Epidermal melanocyte (primary cell): ENCODE data around the gene FBXW7.

Source experiments
- DNase-seq: peaks from one replicate; pipeline ENCODE4 v3.0.0; 2011; ENCODE audit warnings: low spot score; ENCODE audit not compliant: insufficient read length

The FBXW7 gene

DNA sequence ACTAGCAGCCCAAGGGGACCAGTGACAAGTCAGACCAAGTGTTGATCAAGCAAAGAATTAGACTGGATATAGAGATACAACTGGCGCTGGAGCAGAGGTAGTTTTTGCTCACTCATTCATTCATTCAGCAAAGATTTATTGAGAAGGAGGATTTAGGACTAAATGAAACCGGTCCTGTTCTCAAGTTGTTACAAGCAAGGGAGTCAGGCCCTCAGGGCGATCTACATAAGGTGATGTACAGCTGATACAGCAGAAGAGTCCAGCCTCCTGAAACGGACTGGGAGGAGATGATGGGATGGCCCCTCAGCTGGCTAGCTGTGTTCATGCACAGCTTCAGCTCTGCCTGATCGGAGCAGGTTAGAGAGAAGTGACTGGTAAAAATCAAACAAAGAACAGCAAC lies 242.4 kb downstream of the FBXW7 start:
- no peak for DNase-seq

DNA sequence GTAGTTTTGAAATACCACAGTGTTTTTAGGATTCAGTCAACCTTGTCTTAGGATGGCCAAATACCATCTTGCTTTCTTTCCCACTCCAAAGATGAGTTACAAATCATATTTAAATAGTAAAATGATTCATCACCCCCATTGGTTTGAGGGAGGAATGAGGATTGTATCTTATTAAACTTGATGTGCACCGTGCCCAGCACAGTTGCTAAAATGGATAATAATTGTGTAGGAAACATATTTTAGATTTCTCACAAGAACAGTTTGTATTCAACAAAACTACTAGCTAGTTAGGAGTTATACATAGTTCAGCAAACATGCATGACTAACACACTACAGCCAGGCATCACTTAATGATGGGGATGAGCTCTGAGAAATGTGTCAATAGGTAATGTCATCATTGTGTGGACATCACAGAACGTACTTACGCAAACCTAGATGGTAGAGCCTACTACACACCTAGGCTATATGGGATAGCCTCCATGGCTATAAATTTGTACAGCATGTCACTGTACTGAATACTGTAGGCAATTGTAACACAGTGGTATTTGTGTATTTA lies 245.4 kb downstream of the FBXW7 start:
- no peak for DNase-seq

DNA sequence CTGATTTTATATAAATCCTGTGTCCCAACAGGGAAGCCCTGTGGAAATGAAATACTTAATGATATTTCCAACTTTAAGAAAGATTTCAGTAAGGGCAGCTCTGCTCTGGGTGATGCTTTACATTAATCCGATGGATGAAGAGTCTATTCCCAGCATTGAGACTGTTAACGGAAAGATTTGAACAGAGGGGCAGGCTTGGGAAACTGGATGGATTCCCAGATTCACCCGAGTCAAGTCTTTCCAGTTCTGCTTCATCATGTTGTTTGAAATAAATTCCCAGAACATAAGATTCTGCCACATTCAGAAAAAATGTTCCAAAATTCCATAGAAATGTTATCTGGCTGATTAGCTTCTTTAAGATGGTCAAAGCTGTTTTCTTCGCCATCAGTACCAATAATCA lies 246.0 kb downstream of the FBXW7 start:
- no peak for DNase-seq

DNA sequence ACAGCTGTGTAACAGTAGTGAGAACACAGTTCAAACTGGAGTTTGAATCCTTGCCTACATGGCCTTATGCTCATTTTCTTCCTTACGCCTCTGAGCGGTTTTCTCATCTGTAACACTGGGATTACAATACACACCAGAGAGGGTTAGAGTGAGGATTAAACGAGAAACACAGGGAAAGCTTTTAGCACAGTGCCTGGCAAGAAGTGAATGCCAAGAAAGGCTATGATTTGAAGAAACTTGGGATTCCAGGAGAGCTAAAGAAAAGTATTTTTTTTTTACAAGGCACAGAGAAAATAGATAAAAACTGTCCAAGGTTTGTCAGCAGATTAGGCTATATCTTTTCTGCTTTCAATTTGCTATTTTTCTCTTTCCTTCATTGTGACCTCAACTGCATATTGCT lies 246.4 kb downstream of the FBXW7 start:
- no peak for DNase-seq

DNA sequence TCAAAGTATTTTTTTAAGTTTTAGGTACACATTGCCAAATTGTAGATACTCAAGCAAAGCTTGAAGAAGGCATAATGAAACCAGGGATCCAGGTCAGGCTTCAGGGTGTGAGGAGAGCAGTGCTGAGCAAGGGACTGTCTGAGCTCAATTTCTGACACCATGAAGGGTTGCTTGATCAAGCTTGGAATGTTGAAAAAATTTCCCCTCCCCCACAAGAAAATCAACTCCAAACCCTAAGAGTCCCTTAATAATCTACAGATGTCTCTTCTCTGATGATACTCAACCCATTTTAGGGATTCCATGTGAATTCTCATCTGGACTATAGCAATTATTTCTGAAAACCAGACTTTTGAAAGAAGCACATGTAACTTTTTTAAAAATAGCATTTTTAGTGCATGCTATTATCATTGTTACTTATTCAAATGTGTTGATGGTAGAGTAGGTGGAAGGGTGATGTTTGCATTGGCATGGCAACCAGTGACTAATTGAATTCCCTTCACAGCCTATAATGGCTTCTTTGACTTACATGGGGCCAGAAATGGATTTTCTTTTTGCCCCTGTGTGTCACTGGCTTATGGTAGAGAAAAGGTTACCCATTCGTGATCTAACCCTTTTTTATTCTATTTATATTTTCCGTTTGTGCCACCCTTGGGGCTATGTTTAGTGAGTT lies 252.0 kb downstream of the FBXW7 start:
- no peak for DNase-seq

DNA sequence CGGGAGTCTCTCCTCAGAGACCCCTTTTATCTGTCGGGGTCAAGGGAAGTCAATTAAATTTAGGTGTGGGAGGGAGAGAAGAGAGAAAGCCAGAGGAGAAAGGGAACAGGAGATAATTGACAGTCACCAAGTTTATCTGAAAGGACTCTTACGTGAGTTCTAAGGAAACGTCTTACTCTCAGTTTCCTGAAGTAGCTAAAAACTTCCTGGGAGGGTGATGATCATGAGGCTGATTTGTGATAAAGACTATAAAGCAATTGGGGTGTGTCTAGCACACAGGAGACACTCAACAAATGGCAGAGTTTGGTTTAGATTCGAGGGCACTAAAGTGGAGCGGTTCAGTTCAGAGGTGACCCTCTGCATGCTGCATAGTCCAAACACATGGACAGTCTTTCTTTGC lies 254.1 kb downstream of the FBXW7 start:
- no peak for DNase-seq

DNA sequence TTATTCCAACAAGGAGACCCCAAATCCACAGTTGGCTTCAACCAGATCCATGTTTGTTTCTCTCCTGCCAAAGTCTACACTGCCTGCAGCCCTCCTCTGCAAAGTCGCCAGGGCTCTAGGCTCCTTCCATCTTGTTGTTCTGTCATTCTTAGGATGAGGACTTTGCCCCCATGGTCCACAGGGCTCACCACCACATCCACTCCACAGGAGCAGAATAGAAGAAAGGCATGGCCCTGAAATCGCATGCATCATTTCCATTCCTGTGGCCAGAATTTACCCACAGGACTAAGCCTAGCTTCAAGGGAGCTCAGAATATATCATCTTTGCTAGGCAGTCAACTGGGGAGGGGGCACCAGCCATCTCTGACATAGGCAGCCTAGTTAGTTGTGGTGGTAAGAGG lies 254.7 kb downstream of the FBXW7 start:
- no peak for DNase-seq

DNA sequence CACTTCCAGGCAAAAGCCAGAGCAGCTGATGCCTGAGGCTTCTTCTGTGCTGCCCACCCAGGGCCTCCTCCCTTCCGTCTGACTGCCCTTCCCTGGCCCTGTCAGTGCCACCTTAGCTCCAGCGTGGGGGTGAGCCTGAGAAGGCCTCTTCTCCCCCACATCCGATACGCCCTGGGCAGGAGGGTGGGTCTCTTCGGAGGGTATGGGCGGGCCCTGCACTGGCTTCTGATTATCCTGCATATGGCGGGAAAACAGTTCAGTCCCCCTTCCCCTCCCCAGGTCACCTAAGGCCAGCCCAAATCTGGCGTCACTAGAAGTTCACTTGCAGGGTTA lies 256.7 kb downstream of the FBXW7 start:
- DNase-seq, result no peak

DNA sequence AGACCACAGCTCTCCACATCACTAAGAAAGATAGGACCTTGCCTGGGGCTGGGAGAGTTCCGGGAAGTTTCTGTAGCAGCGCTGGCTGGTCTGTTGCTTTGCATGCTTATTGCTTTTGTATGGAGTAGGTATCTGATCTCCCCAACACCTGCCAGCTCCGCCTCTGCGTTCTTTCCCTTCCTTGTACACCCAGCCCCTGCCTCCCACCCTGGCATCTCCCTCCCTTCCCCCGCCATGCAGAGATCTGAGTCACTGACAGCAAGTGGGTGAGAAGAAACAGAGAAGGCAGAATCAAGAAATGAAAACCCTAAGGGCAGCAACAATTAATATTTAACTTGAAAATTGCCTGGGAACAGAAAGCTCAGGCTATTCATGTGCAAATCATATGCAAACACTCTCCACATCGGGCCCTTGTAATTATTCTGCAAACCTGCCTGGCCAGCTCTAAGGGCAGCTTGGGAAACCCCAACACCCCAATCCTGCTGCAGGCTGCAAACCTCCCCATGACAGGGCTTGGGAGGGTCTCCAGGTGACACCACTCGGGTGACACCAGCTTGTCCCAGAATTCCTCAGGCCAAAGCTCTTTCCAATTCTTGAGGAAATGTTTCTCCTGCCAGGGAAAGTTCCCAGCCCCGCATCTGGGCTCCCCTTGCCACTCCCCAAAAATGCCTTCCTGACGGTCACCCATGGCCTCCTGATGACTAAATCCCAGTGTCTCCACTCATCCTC lies 257.2 kb downstream of the FBXW7 start:
- DNase-seq, result no peak

DNA sequence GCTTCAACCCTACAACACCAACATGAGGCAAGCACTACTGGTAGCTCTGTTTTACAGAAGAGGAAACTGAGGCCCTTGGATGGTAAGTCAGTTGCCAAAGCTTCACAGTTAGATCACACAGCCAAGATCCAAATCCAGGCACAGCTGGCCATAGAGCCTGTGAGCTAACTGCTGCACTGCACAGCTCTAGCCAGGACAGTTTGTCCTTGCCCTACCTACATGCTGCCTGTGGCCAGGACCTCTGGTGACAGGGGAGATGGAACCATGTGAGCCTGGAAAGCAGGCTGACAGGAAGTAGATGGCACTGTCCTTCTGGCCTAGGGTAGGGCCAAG lies 257.8 kb downstream of the FBXW7 start:
- DNase-seq, result no peak

DNA sequence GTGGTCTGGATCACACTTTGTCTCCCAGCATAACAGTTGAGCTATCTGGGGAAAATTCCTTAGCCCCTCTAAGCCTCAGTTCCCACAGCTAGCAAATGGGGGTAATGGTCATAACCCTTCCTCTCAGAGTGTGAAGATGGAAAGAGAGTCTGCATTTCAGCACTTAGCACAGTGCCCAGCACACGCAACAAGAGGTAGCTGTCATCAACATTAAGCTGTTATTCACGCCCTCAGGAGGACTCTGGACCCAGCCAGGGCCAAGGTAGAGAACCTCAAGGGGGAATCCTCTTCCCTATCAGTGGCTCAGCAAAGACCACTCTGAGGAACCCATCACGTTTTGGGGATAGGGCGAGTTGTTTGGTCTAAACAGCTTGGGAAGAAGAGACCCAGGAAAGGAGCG lies 258.6 kb downstream of the FBXW7 start:
- DNase-seq, result no peak

DNA sequence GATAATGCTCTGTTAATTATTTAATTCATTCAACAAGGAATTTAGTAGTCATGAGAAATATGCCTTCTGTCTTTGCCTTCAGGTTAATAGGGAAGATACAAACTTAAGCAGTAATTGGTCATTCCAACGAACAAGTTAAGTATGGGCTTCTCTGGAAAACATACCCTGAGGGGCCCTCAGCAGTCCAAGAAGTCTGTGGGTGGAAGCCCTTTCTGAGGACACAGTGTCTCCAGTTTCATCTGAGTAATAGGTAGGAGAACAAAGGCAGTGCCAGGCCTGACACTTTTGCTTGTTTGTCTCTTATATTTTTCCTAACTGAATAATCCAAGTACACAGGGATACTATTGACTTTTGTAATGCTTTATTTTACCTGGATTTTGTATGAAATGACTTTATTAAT lies 262.5 kb downstream of the FBXW7 start:
- no peak for DNase-seq
